Rectal smooth muscle tissue (tissue), 1 donor: Measurements from ENCODE around the gene ZIC2.
"Not testable (repeated sequence)": the region's sequence is repeated elsewhere in the genome, so short reads cannot be mapped to it uniquely, and the experiment has no call there.

Source experiments
- H3K27ac ChIP-seq: one replicate; pipeline ENCODE4 v1.7.0; 2013; ENCODE audit warnings: low read depth, low read length, inconsistent platforms
- H3K27me3 ChIP-seq: one replicate; pipeline ENCODE4 v1.7.0; 2013; ENCODE audit warnings: low read length; ENCODE audit not compliant: control insufficient read depth, insufficient read depth
- H3K36me3 ChIP-seq: one replicate; pipeline ENCODE4 v1.7.0; 2013; ENCODE audit warnings: low read length; ENCODE audit not compliant: control insufficient read depth, insufficient read depth
- H3K4me1 ChIP-seq: one replicate; pipeline ENCODE4 v1.7.0; 2013; ENCODE audit warnings: low read length; ENCODE audit not compliant: control insufficient read depth, insufficient read depth
- H3K4me3 ChIP-seq: one replicate; pipeline ENCODE4 v1.7.0; 2013; ENCODE audit warnings: low read length
- H3K9ac ChIP-seq: one replicate; pipeline ENCODE4 v1.7.0; 2013; ENCODE audit warnings: low read length

Gene ZIC2

GRCh38 chr13:99981735-99982035, at the start of gene ZIC2:
Gene ZIC2, plus strand, starts transcription at chr13:99981784. Its CDS starts 281 bp downstream, at chr13:99982065.
- peaks cover 71% of the 10 kb centered on the region for H3K27me3 ChIP-seq
- H3K9ac ChIP-seq, result no peak within 1 kb of the TSS
- H3K4me1 ChIP-seq, result no peaks in the 10 kb centered on the region
- H3K4me3 ChIP-seq, result peak within 1 kb of the TSS; percentile 46
- H3K36me3 ChIP-seq, result no peaks in the 10 kb centered on the region
- no peak within 1 kb of the TSS for H3K27ac ChIP-seq

- H3K4me3 ChIP-seq, result no peak overlapping the region
- H3K27ac ChIP-seq, result no peak overlapping the region
- H3K4me1 ChIP-seq, result no peaks in the 10 kb centered on the region
- H3K36me3 ChIP-seq, result no peaks in the 10 kb centered on the region
- H3K27me3 ChIP-seq, result no peaks in the 10 kb centered on the region
- H3K9ac ChIP-seq, result no peak overlapping the region
Measured at GRCh38 chr13:99932912-99933311, 48.7 kb upstream of the ZIC2 start.

- Histone ChIP-seq H3K4me3 (no peak overlapping the region), H3K27me3 (no peaks in the 10 kb centered on the region), H3K27ac (no peak overlapping the region), H3K36me3 (no peaks in the 10 kb centered on the region), H3K9ac (no peak overlapping the region), H3K4me1 (no peaks in the 10 kb centered on the region)
Measured at GRCh38 chr13:99935772-99936171, 45.8 kb upstream of the ZIC2 start.

- no peaks in the 10 kb centered on the region for H3K4me1 ChIP-seq
- no peak overlapping the region for H3K9ac ChIP-seq
- H3K36me3 ChIP-seq, result no peaks in the 10 kb centered on the region
- no peaks in the 10 kb centered on the region for H3K27me3 ChIP-seq
- H3K4me3 ChIP-seq, result no peak overlapping the region
- H3K27ac ChIP-seq, result no peak overlapping the region
Measured at GRCh38 chr13:99938635-99939034, 42.9 kb upstream of the ZIC2 start.

- Histone ChIP-seq H3K36me3 (no peaks in the 10 kb centered on the region), H3K4me1 (no peaks in the 10 kb centered on the region), H3K27ac (no peak overlapping the region), H3K4me3 (no peak overlapping the region), H3K27me3 (no peaks in the 10 kb centered on the region), H3K9ac (no peak overlapping the region)
Measured at GRCh38 chr13:99941086-99941485, 40.5 kb upstream of the ZIC2 start.

- H3K4me1 ChIP-seq, result no peaks in the 10 kb centered on the region
- H3K27me3 ChIP-seq, result no peaks in the 10 kb centered on the region
- H3K4me3 ChIP-seq, result no peak overlapping the region
- no peak overlapping the region for H3K9ac ChIP-seq
- H3K36me3 ChIP-seq, result no peaks in the 10 kb centered on the region
- no peak overlapping the region for H3K27ac ChIP-seq
Measured at GRCh38 chr13:99941911-99942310, 39.7 kb upstream of the ZIC2 start.

- no peak overlapping the region for H3K9ac ChIP-seq
- H3K27ac ChIP-seq, result no peak overlapping the region
- no peaks in the 10 kb centered on the region for H3K4me1 ChIP-seq
- no peaks in the 10 kb centered on the region for H3K36me3 ChIP-seq
- H3K27me3 ChIP-seq, result peaks cover 4% of the 10 kb centered on the region
- no peak overlapping the region for H3K4me3 ChIP-seq
Measured at GRCh38 chr13:99944102-99944501, 37.5 kb upstream of the ZIC2 start.

- H3K27me3 ChIP-seq, result peaks cover 4% of the 10 kb centered on the region
- H3K4me3 ChIP-seq, result no peak overlapping the region
- no peaks in the 10 kb centered on the region for H3K36me3 ChIP-seq
- no peaks in the 10 kb centered on the region for H3K4me1 ChIP-seq
- H3K9ac ChIP-seq, result no peak overlapping the region
- H3K27ac ChIP-seq, result no peak overlapping the region
Measured at GRCh38 chr13:99944606-99945005, 37.0 kb upstream of the ZIC2 start.

GRCh38 chr13:99945515-99945914, 36.1 kb upstream of the ZIC2 start:
- H3K27ac ChIP-seq, H3K4me3 ChIP-seq, H3K27me3 ChIP-seq, H3K9ac ChIP-seq, H3K36me3 ChIP-seq, H3K4me1 ChIP-seq: not testable (repeated sequence)

- Histone ChIP-seq H3K27ac (no peak overlapping the region), H3K4me1 (no peaks in the 10 kb centered on the region), H3K27me3 (peaks cover 8% of the 10 kb centered on the region), H3K4me3 (no peak overlapping the region), H3K36me3 (no peaks in the 10 kb centered on the region), H3K9ac (no peak overlapping the region)
Measured at GRCh38 chr13:99947666-99948065, 33.9 kb upstream of the ZIC2 start.

- peaks cover 14% of the 10 kb centered on the region for H3K27me3 ChIP-seq
- no peaks in the 10 kb centered on the region for H3K36me3 ChIP-seq
- H3K4me3 ChIP-seq, result no peak overlapping the region
- no peak overlapping the region for H3K9ac ChIP-seq
- no peak overlapping the region for H3K27ac ChIP-seq
- H3K4me1 ChIP-seq, result no peaks in the 10 kb centered on the region
Measured at GRCh38 chr13:99948411-99948810, 33.2 kb upstream of the ZIC2 start.

GRCh38 chr13:99948907-99949678, 32.5 kb upstream of the ZIC2 start:
- no peaks in the 10 kb centered on the region for H3K4me1 ChIP-seq
- H3K9ac ChIP-seq, result no peak overlapping the region
- H3K36me3 ChIP-seq, result no peaks in the 10 kb centered on the region
- H3K27ac ChIP-seq, result no peak overlapping the region
- no peak overlapping the region for H3K4me3 ChIP-seq
- H3K27me3 ChIP-seq, result peaks cover 16% of the 10 kb centered on the region

GRCh38 chr13:99949679-99950413, 31.7 kb upstream of the ZIC2 start:
- no peak overlapping the region for H3K4me3 ChIP-seq
- H3K27me3 ChIP-seq, result peaks cover 16% of the 10 kb centered on the region
- H3K4me1 ChIP-seq, result no peaks in the 10 kb centered on the region
- H3K9ac ChIP-seq, result no peak overlapping the region
- no peaks in the 10 kb centered on the region for H3K36me3 ChIP-seq
- H3K27ac ChIP-seq, result no peak overlapping the region
